GM19025 (cell line): ENCODE results near the gene GLDN.
"Not testable (repeated sequence)": the region's sequence is repeated elsewhere in the genome, so short reads cannot be mapped to it uniquely, and the experiment has no call there.

Experiments used
- ATAC-seq: cut with Tn5 transposase; IDR thresholded peaks from one replicate; pipeline ENCODE4 v1.9.1; 2021; ENCODE audit warnings: mild to moderate bottlenecking, low read depth, moderate library complexity; ENCODE audit not compliant: unreplicated experiment

The GLDN gene

GRCh38 chr15:51425517-51426040 lies 84.1 kb downstream of the GLDN start:
- no peak for ATAC-seq

GRCh38 chr15:51438526-51438925 lies 97.1 kb downstream of the GLDN start:
- no peak for ATAC-seq

GRCh38 chr15:51443282-51443914 lies 101.9 kb downstream of the GLDN start:
- ATAC-seq, result no peak

DNA sequence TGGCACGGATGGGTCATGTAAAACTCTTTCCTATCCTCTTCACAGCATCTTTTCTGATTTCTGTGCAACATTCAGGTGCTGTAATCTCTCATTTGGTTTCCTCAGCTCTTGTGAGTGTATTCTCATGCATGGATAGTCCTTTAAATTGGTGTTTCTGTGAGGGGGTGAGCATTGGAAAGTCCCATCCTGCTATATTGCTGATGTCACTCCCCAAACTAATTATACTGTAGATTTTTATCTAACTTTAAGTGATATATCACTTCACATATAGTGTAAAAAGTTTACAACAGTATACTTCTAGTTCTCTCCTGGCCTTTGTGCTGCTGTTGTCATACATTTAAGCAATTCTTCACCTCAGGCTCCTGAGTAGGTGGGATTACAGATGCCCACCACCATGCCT lies 102.7 kb downstream of the GLDN start:
- no peak for ATAC-seq

- ATAC-seq, result no peak
These were observed 103.4 kb downstream of the GLDN start for GRCh38 chr15:51444807-51445206.

GRCh38 chr15:51446029-51446744 lies 104.7 kb downstream of the GLDN start:
- not testable (repeated sequence) for ATAC-seq

- no peak for ATAC-seq
These were observed 106.6 kb downstream of the GLDN start for GRCh38 chr15:51447855-51448621.

GRCh38 chr15:51448622-51449399 lies 107.4 kb downstream of the GLDN start:
- no peak for ATAC-seq

DNA sequence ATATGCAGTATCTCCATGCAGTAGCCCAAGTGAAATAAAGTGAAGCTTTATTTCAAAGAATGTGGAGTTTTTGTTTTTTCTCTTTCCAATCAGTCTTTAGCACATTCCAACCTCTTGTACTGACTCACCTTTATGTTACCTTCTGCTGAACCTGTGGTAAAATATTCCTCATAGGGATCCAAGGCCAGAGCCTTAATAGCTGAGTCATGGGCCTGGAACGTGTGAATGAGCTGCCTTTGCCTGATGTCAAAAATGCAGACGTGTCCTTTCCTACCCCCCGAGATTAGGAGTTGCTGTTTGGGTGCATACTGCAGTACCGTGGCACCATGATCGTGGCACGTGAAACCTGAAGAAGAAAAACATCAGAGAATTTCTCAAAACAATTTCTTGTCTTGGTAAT lies 108.5 kb downstream of the GLDN start:
- ATAC-seq, result no peak
